Ecto neural progenitor cell (in vitro differentiated cells): ENCODE data around the gene CHRFAM7A.
A peak's percentile ranks its signal among the peaks of the same experiment; 100 is the strongest.
"Not testable (repeated sequence)": the region's sequence is repeated elsewhere in the genome, so short reads cannot be mapped to it uniquely, and the experiment has no call there.

Experiments
- DNase-seq: peaks from one replicate; pipeline ENCODE4 v3.0.0-alpha.2; 2018; ENCODE audit warnings: low spot score

The CHRFAM7A gene

DNA sequence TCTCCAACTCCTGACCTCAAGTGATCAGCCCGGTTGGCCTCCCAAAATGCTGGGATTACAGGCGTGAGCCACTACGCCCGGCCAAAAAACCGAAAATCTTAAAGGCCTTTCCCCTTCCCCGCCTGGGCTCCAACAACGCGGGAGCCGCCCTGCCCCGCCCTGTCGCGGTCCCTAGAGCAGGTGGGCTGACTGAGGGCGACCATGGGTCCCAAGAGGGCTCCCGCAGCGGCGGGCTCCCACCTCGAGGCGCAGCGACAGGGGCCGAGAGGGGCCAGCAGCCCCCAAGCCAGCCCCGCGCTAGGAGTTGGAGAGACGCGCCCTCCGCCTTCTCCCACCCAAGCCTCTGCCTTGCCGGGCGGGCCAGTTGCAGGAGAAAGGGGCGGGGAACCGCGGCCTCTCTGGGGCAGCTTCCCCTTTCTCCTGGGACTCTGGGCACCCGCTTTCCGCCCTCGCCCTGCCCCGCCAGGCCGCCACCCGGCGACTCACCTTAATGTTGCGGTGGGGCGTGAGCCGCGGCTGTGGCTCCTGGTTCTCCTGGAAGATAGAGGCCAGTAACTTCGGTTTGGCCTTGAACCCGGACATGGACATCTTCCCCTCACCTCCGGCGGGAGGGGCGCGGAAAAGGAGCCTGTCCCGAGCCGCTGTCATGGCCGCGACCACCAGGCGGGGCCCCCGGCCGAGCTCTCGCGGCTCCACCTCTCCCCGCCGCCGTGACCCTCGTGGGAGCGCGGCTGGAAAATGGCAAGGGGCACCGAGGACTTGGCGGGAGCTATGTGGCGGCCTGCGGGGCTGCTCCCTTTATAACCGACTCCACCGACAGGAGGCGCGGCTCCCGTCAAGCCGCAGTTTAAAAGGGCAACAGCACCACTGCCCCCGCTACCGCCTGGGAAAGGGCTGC, at the start of gene CHRFAM7A:
CHRFAM7A (minus strand) TSS at position 775 of the 898 bp plus-strand sequence. CDS start 10,189 bp downstream, outside the sequence.
- not testable (repeated sequence) for DNase-seq

- DNase-seq, result not testable (repeated sequence)
Observed at GRCh38 chr15:30438348-30438747, 45.0 kb upstream of the CHRFAM7A start.

GRCh38 chr15:30435878-30436277, 42.5 kb upstream of the CHRFAM7A start:
- DNase-seq, result not testable (repeated sequence)

DNA sequence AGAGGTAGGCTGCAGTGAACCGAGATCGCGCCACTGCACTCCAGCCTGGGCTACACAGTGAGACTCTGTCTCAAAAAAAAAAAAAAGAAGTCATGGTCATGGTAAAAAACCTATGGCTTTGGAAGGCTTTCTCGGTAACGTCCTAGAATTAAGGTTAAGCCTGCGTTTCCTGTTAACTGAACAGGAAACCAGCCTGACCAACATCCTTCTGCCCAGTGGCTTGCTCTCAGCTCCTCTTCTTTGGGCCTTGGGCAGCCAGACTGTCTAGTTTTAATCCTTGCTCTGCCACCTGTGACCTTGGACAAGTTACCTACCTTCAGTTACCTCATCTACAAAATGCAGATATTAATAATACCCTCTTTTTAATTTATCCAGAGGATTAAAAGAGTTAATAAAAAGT, 27.4 kb upstream of the CHRFAM7A start:
- not testable (repeated sequence) for DNase-seq

- DNase-seq, result not testable (repeated sequence)
Observed at GRCh38 chr15:30414160-30414559, 20.8 kb upstream of the CHRFAM7A start, which contains the start of gene GOLGA8R. Gene GOLGA8R (minus strand): TSS chr15:30414260. CDS start chr15:30414162, 98 bp downstream.

GRCh38 chr15:30407636-30408035, 14.3 kb upstream of the CHRFAM7A start:
- DNase-seq, result peak; percentile 8

- DNase-seq, result not testable (repeated sequence)
Observed at GRCh38 chr15:30398988-30399387, 5.6 kb upstream of the CHRFAM7A start.

- not testable (repeated sequence) for DNase-seq
Observed at GRCh38 chr15:30393664-30393991, 288 bp upstream of the CHRFAM7A start.

DNA sequence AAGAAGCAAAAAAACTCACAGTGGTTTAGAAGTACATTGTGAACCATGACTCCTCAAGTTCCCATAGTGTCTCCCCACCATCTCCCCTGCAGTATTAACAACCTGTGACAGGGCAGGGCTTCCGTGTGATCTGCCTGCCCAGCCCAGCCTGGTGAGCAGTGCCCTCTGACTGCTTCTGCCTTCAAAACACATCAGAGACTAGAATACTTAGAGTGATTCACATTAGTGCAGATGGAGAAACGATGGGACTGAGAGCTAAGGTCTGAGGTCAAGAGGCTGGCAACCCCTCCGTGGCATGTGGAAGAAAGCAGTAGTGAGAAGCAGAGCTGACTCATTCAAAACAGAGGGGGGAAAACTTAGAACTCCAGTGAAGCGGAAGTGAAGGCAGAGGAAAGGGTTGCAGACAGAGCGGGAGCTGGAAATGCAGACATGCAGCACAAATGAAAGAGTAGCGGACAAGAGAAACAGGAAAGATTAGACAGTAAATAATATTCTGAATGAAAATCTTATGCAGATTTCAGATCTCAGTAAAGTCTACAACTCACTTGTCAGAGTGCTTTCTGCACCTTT, 6.9 kb downstream of the CHRFAM7A start:
- not testable (repeated sequence) for DNase-seq

DNA sequence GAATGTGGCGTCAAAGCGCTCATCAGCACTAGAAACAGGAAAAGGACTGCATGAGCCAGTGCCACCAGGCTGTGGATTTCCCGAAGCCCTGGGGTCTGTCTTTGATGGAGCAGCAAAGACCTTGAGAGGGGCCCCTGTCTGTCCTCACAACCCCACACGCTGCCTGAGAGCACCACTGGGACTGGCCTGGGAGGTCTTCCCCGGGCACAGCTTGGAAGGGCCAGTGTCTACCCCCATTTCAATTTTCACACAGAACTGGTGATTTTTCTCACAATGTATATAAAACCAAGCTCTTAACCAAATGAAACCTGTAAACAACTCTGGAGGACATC, 16.3 kb downstream of the CHRFAM7A start:
- not testable (repeated sequence) for DNase-seq

GRCh38 chr15:30376375-30377081, 16.8 kb downstream of the CHRFAM7A start:
- DNase-seq, result not testable (repeated sequence)

DNA sequence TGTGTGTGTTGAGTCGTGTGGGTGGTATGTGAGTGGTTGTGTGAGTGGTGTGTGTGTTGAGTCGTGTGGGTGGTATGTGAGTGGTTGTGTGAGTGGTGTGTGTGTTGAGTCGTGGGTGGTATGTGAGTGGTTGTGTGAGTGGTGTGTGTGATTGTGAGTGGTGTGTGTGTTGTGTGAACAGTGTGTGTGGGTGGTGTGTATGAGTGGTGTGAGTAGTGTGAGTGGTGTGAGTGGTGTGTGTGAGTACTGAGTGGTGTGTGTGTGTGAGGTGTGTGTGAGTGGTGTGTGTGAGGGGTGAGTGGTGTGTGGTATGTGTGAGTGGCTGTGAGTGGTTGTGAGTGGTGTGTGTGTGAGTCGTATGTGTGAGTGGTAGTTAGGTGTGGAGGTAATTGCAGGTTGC, 17.5 kb downstream of the CHRFAM7A start:
- DNase-seq, result peak; percentile 24

GRCh38 chr15:30374862-30375261, 18.5 kb downstream of the CHRFAM7A start:
- not testable (repeated sequence) for DNase-seq

GRCh38 chr15:30368271-30368670, 25.1 kb downstream of the CHRFAM7A start:
- DNase-seq, result not testable (repeated sequence)

- peak; percentile 26 for DNase-seq
Observed at GRCh38 chr15:30367246-30367645, 26.1 kb downstream of the CHRFAM7A start.

- DNase-seq, result not testable (repeated sequence)
Observed at GRCh38 chr15:30361404-30361803, 31.9 kb downstream of the CHRFAM7A start.

DNA sequence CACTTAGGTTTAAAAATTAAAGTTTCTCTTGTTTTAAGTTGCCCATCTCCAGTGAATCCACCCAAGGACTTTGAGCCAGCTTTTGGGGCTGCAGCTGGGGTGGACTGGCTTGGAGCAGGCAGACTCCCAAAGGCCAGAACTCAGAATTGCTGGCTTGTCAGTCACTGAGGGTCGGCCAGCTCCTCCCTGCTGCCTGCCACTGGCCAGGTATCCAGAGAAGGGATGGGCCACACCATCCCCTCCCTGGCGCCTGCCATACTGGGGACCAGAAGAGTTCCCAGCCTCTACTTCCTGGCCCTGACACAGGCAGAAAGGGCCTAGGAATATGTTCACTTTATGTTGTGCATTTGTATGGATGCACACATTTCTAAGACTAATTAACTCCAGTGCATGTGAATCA, 32.4 kb downstream of the CHRFAM7A start:
- not testable (repeated sequence) for DNase-seq

- DNase-seq, result not testable (repeated sequence)
Observed at GRCh38 chr15:30355043-30355442, 38.3 kb downstream of the CHRFAM7A start.

DNA sequence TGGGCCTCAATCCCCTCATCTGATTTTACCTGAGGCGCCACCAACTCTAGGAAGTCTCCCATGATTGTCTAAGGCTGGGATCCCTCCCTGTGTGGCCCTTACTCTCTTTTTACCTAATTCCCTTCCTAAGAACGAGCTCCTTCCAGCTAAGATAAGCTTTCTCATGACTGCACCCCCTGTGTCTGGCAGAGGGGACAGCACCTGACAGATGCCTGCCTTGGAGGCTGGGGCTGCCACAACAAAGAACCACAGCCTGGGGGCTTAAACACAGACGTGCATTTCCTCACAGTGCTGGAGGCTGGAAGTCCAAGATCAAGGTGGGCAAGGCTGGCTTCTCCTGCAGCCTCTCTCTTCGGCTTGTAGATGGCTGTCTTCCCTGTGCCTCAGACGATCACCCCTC, 43.5 kb downstream of the CHRFAM7A start:
- DNase-seq, result not testable (repeated sequence)

GRCh38 chr15:30336584-30336983, 56.8 kb downstream of the CHRFAM7A start:
- DNase-seq, result not testable (repeated sequence)

- DNase-seq, result not testable (repeated sequence)
Observed at GRCh38 chr15:30334152-30334551, 59.2 kb downstream of the CHRFAM7A start.

GRCh38 chr15:30326145-30326544, 67.2 kb downstream of the CHRFAM7A start:
- peak; percentile 31 for DNase-seq

DNA sequence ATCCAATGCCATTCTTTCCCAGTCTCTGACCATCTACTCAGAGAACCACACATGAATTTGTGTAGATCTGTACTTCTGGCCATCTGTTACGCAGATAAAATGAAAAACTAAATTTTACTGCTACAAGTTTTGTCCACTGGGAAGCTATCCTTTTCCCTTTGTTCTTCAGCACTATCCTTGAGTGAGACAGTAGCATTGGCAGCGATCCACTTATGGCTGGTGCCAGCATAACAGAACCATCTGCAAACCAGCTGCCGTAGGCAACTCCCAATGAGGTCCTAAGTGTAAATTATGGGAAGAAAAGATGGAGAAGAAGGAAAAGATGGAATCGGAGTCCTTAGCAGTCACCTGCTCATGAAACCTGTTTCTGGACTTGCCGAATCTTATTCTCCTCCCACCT, 72.3 kb downstream of the CHRFAM7A start:
- not testable (repeated sequence) for DNase-seq
